GM21717 (cell line): Measurements from ENCODE around the gene C12orf57.

Experiments used
- ATAC-seq: cut with Tn5 transposase; IDR thresholded peaks from one replicate; pipeline ENCODE4 v1.9.1; 2021; ENCODE audit warnings: mild to moderate bottlenecking, moderate library complexity; ENCODE audit not compliant: unreplicated experiment

C12orf57 gene

GRCh38 chr12:6936636-6937480, 7.0 kb upstream of the C12orf57 start:
- ATAC-seq: no peak

GRCh38 chr12:6937481-6938352, 6.1 kb upstream of the C12orf57 start:
- peak; percentile 72 for ATAC-seq

- ATAC-seq: no peak
Observed at GRCh38 chr12:6938353-6939190, 5.2 kb upstream of the C12orf57 start.

GRCh38 chr12:6939191-6939540, 4.7 kb upstream of the C12orf57 start:
- no peak for ATAC-seq

- ATAC-seq: no peak
Observed at GRCh38 chr12:6941267-6941666, 2.6 kb upstream of the C12orf57 start.

- no peak for ATAC-seq
Observed at GRCh38 chr12:6941782-6942181, 2.0 kb upstream of the C12orf57 start.

GRCh38 chr12:6942331-6942665, 1.5 kb upstream of the C12orf57 start:
- ATAC-seq: no peak

GRCh38 chr12:6943389-6943721, 467 bp upstream of the C12orf57 start:
- peak; percentile 30 for ATAC-seq

- ATAC-seq: peak; percentile 29
Observed at GRCh38 chr12:6944381-6945186, 762 bp downstream of the C12orf57 start.

GRCh38 chr12:6945613-6946012, 1.8 kb downstream of the C12orf57 start:
- ATAC-seq: no peak

- no peak for ATAC-seq
Observed at GRCh38 chr12:6946033-6946919, 2.5 kb downstream of the C12orf57 start.

GRCh38 chr12:6946920-6947374, 3.1 kb downstream of the C12orf57 start:
- ATAC-seq: no peak

GRCh38 chr12:6947615-6948014, 3.8 kb downstream of the C12orf57 start:
- ATAC-seq: no peak

GRCh38 chr12:6948873-6949594, 5.2 kb downstream of the C12orf57 start:
- no peak for ATAC-seq

- no peak for ATAC-seq
Observed at GRCh38 chr12:6950401-6950801, 6.6 kb downstream of the C12orf57 start.

GRCh38 chr12:6950811-6951540, 7.2 kb downstream of the C12orf57 start, which contains the start of gene PTPN6:
TSS of gene PTPN6 (plus strand) at chr12:6951356. CDS start at chr12:6951513, 157 bp downstream.
- ATAC-seq: no peak

GRCh38 chr12:6951551-6952120, 7.8 kb downstream of the C12orf57 start:
- no peak for ATAC-seq
